Smooth muscle cell of bladder (primary cell): ENCODE data around the gene NECTIN4. TPM values are rescaled to one million over a fixed set of nuclear protein-coding genes. Genes with fewer than 3 reads are reported as not detected.

Source experiments
- total RNA-seq: library from RNA; depleted of rRNA; stranded (reverse); fragments of >200 nt; gene quantifications from 2 replicates; pipeline ENCODE4 v1.2.3, GENCODE V29; 2014

Gene NECTIN4
- 0.28 and 0.37 TPM in 2 replicates for total RNA-seq

DNA sequence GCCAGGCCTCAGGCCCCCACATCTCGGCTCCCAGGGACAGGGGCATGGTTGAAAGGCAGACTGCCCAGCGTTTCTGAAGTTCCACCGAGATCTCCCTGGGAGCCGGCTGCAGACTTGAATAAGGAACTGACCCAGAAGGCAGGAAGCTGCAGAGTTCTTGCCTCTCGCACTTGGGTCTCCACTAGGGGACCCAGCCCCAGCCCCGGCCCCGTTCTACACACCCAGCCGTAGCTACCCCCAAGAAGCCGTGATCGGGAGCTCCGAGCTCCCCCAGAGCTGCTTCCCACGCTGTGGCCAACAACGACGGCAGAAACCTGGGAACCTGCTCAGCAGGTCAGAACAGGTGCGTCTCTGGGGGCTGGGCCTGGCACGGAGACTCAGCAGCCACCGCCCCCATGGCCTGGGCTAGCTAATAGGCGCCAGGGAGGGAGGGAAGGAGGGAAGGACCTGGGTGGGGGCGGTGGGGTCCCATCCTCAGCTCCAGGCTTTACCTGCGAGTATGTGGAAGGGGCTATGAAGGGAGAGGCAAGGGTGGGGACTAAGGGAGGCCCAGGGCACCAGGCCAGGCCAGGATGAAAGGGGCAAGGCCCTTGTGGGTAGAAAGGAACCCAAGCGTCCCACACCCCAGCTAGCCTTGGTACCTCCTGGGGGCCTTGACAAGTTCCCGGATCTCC is at the start of gene NECTIN4:
Gene NECTIN4 (minus strand): TSS at position 308 of the 674 bp plus-strand sequence. CDS start 262 bp downstream, at position 46.

DNA sequence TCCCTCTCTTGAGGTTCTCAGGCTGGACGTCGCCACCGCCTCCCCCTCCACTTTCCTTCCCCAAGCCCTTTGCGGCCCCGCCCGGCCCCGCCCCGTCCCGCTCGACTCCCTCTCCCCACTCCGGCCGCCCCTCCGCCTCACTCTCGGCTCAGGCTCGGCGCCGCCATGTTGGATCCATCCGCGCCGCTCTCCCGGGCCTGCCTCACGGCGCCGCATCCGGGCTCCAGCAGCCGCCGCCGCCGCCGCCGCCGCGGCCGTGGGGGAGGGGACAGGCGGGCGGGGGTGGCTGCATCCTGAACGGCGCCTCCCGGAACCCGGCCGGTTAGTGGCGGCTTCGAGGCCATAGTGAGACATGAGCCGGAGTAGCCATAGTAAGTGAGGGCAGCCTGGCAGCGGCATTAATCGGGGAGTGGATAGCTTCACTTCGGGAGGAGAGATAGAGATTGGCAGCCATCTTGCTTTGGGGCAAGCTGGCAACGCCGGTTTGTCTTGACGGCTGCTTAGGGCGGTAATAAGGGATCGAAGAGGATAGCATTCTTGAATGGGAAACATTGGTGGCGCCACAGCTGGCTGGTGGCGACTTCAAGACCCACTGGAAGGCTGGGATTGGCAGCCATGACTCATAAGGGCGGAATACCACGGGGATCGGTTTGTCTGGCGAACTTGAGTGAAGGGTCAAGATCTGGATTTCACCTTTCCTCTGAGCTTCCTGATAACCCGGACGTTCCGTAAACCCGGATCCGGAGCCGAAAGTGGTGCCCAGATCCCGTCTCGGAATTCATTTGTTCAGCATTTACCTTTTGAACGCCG is 43.3 kb upstream of the NECTIN4 start, which contains the start of gene DEDD:
Gene DEDD (minus strand): TSS at position 258 of the 810 bp plus-strand sequence. CDS start 8,205 bp downstream, outside the sequence.

DNA sequence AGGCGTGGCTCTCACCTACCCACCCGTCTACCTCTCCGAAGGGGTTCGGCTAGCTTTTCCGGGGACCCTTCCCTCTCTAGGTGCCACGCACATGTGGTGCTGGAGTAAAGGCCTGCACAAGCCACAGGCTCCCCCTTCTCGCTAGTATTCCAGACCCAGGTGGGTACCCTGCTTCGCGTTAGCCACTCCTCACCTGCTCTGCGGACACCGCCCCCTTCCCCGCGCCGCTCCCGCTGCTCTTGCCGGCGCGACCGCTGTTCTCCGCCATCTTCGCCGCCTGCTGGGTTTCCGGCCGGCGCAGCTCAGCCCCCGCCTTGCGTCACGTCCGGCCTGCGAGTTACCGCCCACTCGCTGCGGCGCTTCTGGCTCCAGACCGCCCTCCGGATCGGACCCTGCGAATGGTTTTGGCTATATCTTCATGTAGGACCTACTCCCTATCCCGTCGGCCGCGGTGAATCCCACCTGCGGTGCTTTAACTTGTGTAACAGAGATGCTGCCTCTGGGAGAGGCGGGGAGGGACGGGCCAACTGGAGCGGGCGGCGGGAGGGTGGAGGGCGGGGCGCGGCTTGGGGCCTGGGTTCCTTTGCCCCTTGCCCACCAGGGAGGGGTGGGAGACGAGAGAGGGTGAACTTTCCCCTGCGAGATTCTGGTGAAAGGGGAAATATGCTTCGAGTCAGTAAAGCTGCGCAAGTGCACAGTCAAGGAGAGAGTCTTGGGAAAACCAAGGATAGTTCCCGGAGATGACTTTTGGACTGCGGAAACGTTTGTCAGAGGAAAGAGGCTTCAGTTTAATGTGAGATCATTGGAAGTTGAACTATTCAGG is 28.6 kb upstream of the NECTIN4 start, which contains the start of the genes NIT1 and PFDN2:
Gene NIT1 (plus strand): TSS at position 347 of the 823 bp plus-strand sequence. CDS start 72 bp downstream, at position 419.
Gene PFDN2 (minus strand): TSS at position 279 of the 823 bp plus-strand sequence. CDS start 11 bp downstream, at position 268.

DNA sequence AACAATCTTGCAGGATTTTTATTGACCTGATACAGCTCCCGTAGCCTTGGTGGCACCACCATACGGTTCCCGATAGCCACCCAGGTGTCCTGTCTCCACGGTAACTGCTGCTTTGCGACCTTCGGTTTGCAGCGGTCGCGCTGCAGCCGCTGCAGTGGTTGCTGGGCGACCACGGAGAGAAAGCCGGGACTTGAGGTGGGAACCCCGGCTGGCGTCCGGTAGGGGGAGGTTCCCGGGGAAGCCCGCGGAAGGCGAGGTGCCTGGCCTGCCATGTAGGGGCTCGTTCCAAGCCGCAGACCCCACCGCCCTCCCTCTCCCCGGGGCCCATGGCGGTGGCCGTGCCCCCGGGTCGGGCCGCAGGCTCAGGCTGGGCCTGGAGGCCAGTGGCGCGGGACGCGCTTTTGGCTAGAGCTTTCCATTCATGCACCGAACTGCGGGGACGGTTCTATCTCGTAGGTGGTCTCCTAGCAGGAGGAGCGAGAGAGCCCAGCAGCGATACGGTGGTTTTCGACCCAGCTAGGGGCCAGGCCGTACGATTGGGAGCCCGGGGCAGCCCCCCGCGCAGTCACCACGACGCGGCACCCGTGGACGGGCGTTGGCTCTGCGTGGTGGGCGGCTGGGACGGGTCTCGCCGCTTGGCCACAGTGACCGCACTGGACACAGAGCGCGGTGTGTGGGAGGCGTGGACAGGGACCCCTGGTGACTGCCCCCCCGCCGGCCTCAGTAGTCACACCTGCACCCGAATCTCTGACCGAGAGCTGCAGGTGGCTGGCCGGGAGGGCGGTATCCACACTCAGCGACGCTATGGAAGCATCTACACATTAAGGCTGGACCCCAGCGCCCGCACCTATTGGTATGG is 9.1 kb upstream of the NECTIN4 start, which contains the start of gene KLHDC9:
Gene KLHDC9 (plus strand): TSS at position 152 of the 859 bp plus-strand sequence. CDS start 175 bp downstream, at position 327.

DNA sequence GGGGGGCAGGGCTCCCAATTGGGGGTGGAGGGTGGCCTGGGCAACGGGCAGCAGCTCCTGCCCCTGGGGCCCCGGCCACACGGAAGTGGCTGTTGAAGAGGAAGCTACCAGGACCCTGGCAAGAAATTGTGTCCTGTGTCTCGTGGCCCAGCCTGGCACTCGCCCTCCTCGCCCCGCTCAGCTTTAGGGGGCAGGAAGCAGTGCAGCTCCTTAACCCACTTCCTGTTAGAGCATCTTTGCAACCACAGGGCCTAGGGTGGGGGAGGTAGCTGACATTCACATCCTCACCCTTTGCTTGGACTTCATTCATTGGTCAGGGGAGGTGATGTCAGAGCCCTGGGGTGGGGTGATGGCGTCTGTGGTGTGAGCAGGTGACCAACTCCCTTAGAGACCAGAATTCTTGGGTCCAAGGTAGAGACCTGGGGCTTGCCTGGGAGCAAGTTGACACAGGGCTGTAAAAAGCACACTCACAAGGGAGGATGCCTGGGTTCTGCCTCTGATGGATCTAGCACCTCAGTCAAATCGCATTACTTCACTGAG is 19.6 kb downstream of the NECTIN4 start, which contains the start of gene ARHGAP30:
Gene ARHGAP30 (minus strand): TSS at position 161 of the 540 bp plus-strand sequence. CDS start 267 bp downstream, outside the sequence.

DNA sequence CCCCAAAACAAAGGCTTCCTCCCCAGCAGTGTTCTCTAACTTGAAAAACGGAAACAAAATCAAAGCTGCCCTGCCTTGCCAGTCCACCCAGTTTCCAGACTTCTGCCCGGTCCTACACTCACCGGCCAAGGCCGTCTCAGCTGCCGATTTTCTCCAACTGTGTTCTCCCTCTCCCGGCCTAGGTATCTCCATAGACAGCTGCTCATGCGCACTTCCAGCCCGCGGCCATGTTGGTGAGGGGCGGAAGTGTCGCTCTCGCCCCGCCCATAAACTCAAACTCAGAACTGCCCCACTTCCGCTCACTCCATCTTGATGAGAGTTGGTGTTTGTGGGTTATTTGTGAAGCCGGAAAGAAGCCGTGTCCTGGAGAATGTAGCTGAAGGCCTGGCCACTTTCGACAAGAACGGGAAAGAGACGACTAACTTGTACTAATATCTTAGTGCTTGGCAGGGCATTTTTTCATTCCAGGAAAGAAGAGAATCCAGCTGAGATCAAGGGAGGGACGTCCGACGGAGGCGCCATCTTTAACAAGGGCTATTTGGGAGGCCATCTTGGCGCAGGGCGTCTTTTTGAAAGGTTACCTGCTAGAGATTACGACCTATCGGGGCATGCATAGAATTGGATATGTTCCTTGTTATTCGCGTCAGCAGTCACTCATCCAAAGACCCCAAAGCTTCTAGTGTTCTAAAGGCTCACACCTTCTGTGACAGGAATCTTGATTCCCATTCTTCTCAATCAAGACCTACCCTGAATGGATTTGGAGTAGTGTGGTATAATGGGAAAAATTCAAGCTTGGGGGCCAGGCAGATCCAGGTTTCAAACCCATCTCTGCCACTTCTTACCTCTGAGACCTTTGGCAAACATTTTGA is 43.4 kb downstream of the NECTIN4 start, which contains the start of gene USF1:
Gene USF1 (minus strand): TSS at position 242 of the 869 bp plus-strand sequence. CDS start 2,702 bp downstream, outside the sequence.

DNA sequence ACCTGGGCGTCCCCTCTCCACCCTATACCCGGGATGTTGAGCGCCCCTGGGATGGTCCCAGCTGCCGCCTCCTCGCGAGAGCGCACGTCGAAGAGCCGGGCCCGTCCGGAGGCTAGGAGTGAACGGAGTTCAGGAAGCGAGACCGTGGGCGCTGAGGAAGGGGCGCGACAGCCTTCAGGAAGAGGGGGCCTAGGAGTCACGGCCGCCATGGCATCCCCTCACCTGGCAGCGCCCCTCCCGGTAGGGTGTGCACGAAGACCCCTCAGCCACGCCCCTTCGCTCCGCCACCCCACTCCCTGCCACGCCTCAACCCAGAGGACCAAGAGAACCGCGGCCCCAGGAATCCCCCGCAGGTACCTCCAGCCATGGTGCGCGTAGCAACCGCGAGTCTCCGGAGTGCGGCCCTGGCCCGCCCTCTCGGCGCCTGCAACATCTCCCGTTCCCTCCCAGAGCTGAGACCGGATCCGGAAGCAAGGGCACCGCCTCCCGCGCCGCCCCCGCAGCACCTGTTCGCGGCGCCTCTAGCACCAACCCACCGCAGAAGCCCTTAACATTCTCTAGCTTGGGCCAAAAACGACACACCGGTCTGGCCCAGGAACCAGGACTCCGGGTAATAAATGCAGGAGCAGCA is 50.7 kb downstream of the NECTIN4 start, which contains the start of gene TSTD1:
Gene TSTD1 (minus strand): TSS at position 442 of the 631 bp plus-strand sequence. CDS start 75 bp downstream, at position 367.

Other genes starting within 250 kb of the NECTIN4 start
- 0.09 TPM in 1 of 2 replicates, not detected in the other for gene CD244, start 226.7 kb downstream of the NECTIN4 start, total RNA-seq
- gene ITLN1, start 204.4 kb downstream of the NECTIN4 start, total RNA-seq = not detected in 2 replicates
- gene ITLN2, start 134.7 kb downstream of the NECTIN4 start, total RNA-seq = not detected in 2 replicates
- 9.2 and 20.9 TPM in 2 replicates for gene F11R, start 68.4 kb downstream of the NECTIN4 start, total RNA-seq
- 16.9 and 27.3 TPM in 2 replicates for gene TSTD1, start 50.6 kb downstream of the NECTIN4 start, total RNA-seq
- 88.4 and 102 TPM in 2 replicates for gene USF1, start 43.6 kb downstream of the NECTIN4 start, total RNA-seq
- under 0.01 TPM in 1 of 2 replicates, not detected in the other for gene ARHGAP30, start 19.7 kb downstream of the NECTIN4 start, total RNA-seq
- 1.2 and 1.8 TPM in 2 replicates for gene KLHDC9, start 8.8 kb upstream of the NECTIN4 start, total RNA-seq
- 39.5 and 56.8 TPM in 2 replicates for gene PFDN2, start 28.5 kb upstream of the NECTIN4 start, total RNA-seq
- gene NIT1, start 28.5 kb upstream of the NECTIN4 start, total RNA-seq = 16.2 and 17.2 TPM in 2 replicates
- gene DEDD, start 43.1 kb upstream of the NECTIN4 start, total RNA-seq = 16.9 and 24.5 TPM in 2 replicates
- 117 and 125 TPM in 2 replicates for gene UFC1, start 64.4 kb upstream of the NECTIN4 start, total RNA-seq
- gene USP21, start 69.9 kb upstream of the NECTIN4 start, total RNA-seq = 4.7 and 5.1 TPM in 2 replicates
- 8.1 and 10.4 TPM in 2 replicates for gene PPOX, start 76.9 kb upstream of the NECTIN4 start, total RNA-seq
- gene B4GALT3, start 87.9 kb upstream of the NECTIN4 start, total RNA-seq = 11.2 and 16.7 TPM in 2 replicates
- gene ADAMTS4, start 109.5 kb upstream of the NECTIN4 start, total RNA-seq = 2.3 and 4.0 TPM in 2 replicates
- 157 and 173 TPM in 2 replicates for gene NDUFS2, start 112.8 kb upstream of the NECTIN4 start, total RNA-seq
- not detected in 2 replicates for gene FCER1G, start 125.7 kb upstream of the NECTIN4 start, total RNA-seq
- not detected in 2 replicates for gene APOA2, start 134.1 kb upstream of the NECTIN4 start, total RNA-seq
- gene TOMM40L, start 136.5 kb upstream of the NECTIN4 start, total RNA-seq = 6.5 and 8.3 TPM in 2 replicates
- gene NR1I3, start 148.6 kb upstream of the NECTIN4 start, total RNA-seq = not detected in 2 replicates
- not detected in 2 replicates for gene PCP4L1, start 169.2 kb upstream of the NECTIN4 start, total RNA-seq
- 0.55 and 0.71 TPM in 2 replicates for gene MPZ, start 220.4 kb upstream of the NECTIN4 start, total RNA-seq
- 13.5 and 17.0 TPM in 2 replicates for gene SDHC, start 224.8 kb upstream of the NECTIN4 start, total RNA-seq